Esophagus squamous epithelium (tissue), 4 donors: ENCODE measurements around the gene FLNB.

Experiments
- POLR2A ChIP-seq, 4 donors: fragments of 450-650 bp; IDR thresholded peaks; one replicate each; pipeline ENCODE4 v1.6.1; 2017; ENCODE audit warnings: antibody characterized with exemption in 4 of 4, mild to moderate bottlenecking in 4 of 4, moderate library complexity in 3 of 4
- TF ChIP-seq, protein P1 (sequence below), 6 experiments: fragments of 450-650 bp in 4 of 6; fragments of 200-600 bp in 2 of 6; sonication (generic) in 2 of 6; IDR thresholded peaks; one replicate each; pipeline ENCODE4 v1.5.1; 2016 to 2019; ENCODE audit warnings: antibody characterized with exemption in 6 of 6, mild to moderate bottlenecking in 4 of 6, moderate library complexity in 4 of 6

DNA sequence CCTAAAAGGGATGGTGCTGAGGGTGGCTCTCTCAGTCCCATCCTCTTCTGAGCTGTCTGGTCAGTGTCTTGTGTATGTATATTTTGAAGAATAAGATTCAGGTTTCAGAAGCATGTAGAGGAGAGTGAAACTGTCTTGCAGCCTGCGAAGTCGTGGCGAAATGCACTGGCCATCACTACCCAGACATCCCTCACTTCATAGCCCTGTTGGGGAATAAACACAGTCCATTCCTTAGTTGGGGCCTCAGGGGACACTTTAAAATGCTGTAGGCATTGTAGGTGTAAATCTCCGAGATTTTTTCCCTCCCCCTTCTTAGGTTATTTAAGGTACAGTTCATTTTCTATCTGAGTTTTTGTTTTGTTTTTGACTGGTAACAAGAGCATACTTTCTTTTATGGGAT is 108.8 kb downstream of the FLNB start:
- TF ChIP-seq, protein P1, sequence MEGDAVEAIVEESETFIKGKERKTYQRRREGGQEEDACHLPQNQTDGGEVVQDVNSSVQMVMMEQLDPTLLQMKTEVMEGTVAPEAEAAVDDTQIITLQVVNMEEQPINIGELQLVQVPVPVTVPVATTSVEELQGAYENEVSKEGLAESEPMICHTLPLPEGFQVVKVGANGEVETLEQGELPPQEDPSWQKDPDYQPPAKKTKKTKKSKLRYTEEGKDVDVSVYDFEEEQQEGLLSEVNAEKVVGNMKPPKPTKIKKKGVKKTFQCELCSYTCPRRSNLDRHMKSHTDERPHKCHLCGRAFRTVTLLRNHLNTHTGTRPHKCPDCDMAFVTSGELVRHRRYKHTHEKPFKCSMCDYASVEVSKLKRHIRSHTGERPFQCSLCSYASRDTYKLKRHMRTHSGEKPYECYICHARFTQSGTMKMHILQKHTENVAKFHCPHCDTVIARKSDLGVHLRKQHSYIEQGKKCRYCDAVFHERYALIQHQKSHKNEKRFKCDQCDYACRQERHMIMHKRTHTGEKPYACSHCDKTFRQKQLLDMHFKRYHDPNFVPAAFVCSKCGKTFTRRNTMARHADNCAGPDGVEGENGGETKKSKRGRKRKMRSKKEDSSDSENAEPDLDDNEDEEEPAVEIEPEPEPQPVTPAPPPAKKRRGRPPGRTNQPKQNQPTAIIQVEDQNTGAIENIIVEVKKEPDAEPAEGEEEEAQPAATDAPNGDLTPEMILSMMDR (IDR thresholded peaks at IDR 0.05) = no peak
- TF ChIP-seq POLR2A (IDR thresholded peaks at IDR 0.05) = no peak
